Ascending aorta (tissue), 2 donors: ENCODE measurements around the gene ZMYND8. TPM values are rescaled to one million over a fixed set of nuclear protein-coding genes. Genes with fewer than 3 reads are reported as not detected.

Source experiments
- DNase-seq, 2 donors: peaks; one replicate each; pipeline ENCODE4 v3.0.0-alpha.2; 2019; ENCODE audit warnings: low spot score in 2 of 2
- H3K27ac ChIP-seq, 2 donors: fragments of 200-600 bp; sonication (generic); one replicate each; pipeline ENCODE4 v1.5.1; 2016 to 2017; ENCODE audit warnings: mild to moderate bottlenecking in 1 of 2
- H3K27me3 ChIP-seq: fragments of 200-600 bp; sonication (generic); one replicate; pipeline ENCODE4 v1.5.1; 2017
- H3K36me3 ChIP-seq, 2 donors: fragments of 200-600 bp; sonication (generic); one replicate each; pipeline ENCODE4 v1.5.1; 2016
- H3K4me1 ChIP-seq, 2 donors: fragments of 200-600 bp; sonication (generic); one replicate each; pipeline ENCODE4 v1.5.1; 2016 to 2017; ENCODE audit warnings: mild to moderate bottlenecking in 1 of 2
- H3K4me3 ChIP-seq, 2 donors: fragments of 200-600 bp; sonication (generic); one replicate each; pipeline ENCODE4 v1.5.1; 2016 to 2017; ENCODE audit warnings: mild to moderate bottlenecking in 1 of 2
- H3K9me3 ChIP-seq, 2 donors: fragments of 200-600 bp; sonication (generic); one replicate each; pipeline ENCODE4 v1.5.1; 2016
- intact Hi-C: fragments of 100-400 bp; cut with DNase I; formaldehyde crosslinking; loops from one replicate; pipeline ENCODE4 v1.15.1; 2023
- total RNA-seq: library from RNA; depleted of rRNA; stranded (reverse); fragments of >200 nt; gene quantifications from one replicate; pipeline ENCODE4 v1.1.0, GENCODE V29; 2016
- TF ChIP-seq, protein P1 (sequence below), 3 experiments: fragments of 200-600 bp in 2 of 3; fragments of 450-650 bp in 1 of 3; sonication (generic) in 2 of 3; IDR thresholded peaks; one replicate each; pipeline ENCODE4 v1.5.1; 2016 to 2019; ENCODE audit warnings: antibody characterized with exemption in 3 of 3, mild to moderate bottlenecking in 1 of 3, moderate library complexity in 1 of 3

The ZMYND8 gene
- total RNA-seq, 1 donor from 2014 or later = 23.2 TPM

DNA sequence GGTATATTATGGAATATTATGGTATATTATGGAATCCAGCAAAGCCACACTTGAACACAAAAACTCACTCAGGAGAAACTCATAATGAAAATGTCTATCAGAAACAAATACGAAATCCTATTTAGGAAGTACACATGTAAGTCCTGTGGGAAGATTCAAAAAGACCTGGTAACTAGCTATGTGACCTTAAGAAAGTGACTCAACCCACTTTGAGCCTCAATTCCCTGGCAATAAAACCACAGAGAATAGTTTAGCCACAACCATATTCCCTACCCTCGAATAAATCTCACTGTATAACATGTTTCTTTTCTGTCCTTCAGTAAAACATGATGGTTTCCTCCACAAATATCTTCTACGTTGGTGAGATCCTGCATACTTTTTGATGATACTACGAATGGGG is 56.4 kb downstream of the ZMYND8 start:
- Histone ChIP-seq H3K4me3 (no peak overlapping the region), H3K27ac (no peak overlapping the region), H3K9me3 (no peaks in the 10 kb centered on the region), H3K4me1 (peaks cover 0 to 18% of the 10 kb centered on the region in 2 donors), H3K36me3 (peaks cover 2 to 34% of the 10 kb centered on the region in 2 donors), H3K27me3 (no peaks in the 10 kb centered on the region)
- no peak for DNase-seq
- TF ChIP-seq, protein P1, sequence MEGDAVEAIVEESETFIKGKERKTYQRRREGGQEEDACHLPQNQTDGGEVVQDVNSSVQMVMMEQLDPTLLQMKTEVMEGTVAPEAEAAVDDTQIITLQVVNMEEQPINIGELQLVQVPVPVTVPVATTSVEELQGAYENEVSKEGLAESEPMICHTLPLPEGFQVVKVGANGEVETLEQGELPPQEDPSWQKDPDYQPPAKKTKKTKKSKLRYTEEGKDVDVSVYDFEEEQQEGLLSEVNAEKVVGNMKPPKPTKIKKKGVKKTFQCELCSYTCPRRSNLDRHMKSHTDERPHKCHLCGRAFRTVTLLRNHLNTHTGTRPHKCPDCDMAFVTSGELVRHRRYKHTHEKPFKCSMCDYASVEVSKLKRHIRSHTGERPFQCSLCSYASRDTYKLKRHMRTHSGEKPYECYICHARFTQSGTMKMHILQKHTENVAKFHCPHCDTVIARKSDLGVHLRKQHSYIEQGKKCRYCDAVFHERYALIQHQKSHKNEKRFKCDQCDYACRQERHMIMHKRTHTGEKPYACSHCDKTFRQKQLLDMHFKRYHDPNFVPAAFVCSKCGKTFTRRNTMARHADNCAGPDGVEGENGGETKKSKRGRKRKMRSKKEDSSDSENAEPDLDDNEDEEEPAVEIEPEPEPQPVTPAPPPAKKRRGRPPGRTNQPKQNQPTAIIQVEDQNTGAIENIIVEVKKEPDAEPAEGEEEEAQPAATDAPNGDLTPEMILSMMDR (IDR thresholded peaks at IDR 0.05) = no peak
- intact Hi-C loops = no loop called here

DNA sequence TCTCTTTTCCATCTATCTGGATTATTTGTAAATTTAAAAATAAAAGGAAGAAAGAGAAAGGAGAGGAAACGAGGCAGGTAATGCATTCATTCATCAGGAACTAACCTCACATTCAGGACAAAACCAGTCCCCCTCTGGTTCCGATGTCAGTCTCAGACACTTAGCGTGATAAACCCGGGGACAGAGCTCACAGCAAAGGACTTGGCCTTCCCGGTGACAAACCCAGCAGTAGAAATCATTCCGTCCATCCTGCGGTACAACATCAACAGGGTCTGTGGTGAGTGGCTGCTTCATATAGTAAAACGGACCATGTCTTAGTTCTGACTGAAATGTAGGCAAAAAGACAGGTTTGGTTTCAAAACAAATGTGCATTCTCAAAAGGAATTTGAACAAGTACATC is 57.9 kb downstream of the ZMYND8 start:
- Histone ChIP-seq H3K36me3 (peaks cover 6 to 46% of the 10 kb centered on the region in 2 donors), H3K4me3 (no peak overlapping the region), H3K4me1 (peaks cover 0 to 6% of the 10 kb centered on the region in 2 donors), H3K9me3 (no peaks in the 10 kb centered on the region), H3K27me3 (no peaks in the 10 kb centered on the region), H3K27ac (no peak overlapping the region)
- intact Hi-C loops = no loop called here
- TF ChIP-seq, protein P1 (IDR thresholded peaks at IDR 0.05) = no peak
- DNase-seq = peak in 1 of 2 donors; percentile 37

DNA sequence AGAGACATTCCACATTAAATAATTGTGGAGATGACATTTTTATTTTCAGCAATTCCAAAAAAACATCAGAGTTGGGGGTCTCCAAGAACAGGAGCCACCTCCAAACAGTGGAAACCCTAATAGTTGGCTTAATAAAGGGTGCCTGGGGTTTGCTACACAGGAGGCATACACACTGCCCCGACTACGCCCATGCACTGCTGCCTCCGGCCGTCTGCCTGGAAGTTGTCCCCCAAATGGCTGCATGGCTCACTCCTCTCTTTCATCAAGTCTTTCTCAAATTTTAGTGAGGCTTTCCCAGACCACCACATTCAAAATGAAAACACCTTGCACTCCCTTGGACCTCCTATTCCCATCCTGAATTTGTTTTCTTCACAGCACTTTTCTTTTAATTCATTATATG is 58.8 kb downstream of the ZMYND8 start:
- Histone ChIP-seq H3K4me1 (no peaks in the 10 kb centered on the region), H3K27me3 (no peaks in the 10 kb centered on the region), H3K9me3 (no peaks in the 10 kb centered on the region), H3K4me3 (no peak overlapping the region), H3K27ac (no peak overlapping the region), H3K36me3 (peaks cover 8 to 46% of the 10 kb centered on the region in 2 donors)
- TF ChIP-seq, protein P1 (IDR thresholded peaks at IDR 0.05) = no peak
- peak in 1 of 2 donors; percentile 15 for DNase-seq
- intact Hi-C loops = no loop called here

DNA sequence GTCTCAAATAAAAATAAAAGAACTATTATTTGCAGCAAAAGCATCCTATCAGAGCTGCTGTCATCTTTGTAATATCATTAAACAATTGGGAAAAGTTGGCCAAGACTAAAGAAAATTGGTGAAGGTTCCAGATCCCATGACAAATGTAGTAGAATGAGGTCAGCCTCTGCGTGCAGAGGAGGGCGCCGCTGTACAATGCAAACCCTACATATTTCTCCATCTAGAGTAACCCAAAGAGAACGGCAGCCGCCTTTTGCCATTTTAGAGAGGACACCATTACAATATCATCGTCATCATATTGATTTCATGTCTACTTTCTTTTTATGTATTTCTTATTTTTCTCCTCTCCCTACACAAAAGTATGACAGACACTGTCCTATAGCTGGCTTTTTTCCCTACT is 59.5 kb downstream of the ZMYND8 start:
- Histone ChIP-seq H3K27me3 (no peaks in the 10 kb centered on the region), H3K27ac (no peak overlapping the region), H3K4me3 (no peak overlapping the region), H3K4me1 (no peaks in the 10 kb centered on the region), H3K36me3 (peaks cover 8 to 46% of the 10 kb centered on the region in 2 donors), H3K9me3 (no peaks in the 10 kb centered on the region)
- peak in 1 of 2 donors; percentile 31 for DNase-seq
- TF ChIP-seq, protein P1 (IDR thresholded peaks at IDR 0.05) = no peak
- intact Hi-C loops = no loop called here

DNA sequence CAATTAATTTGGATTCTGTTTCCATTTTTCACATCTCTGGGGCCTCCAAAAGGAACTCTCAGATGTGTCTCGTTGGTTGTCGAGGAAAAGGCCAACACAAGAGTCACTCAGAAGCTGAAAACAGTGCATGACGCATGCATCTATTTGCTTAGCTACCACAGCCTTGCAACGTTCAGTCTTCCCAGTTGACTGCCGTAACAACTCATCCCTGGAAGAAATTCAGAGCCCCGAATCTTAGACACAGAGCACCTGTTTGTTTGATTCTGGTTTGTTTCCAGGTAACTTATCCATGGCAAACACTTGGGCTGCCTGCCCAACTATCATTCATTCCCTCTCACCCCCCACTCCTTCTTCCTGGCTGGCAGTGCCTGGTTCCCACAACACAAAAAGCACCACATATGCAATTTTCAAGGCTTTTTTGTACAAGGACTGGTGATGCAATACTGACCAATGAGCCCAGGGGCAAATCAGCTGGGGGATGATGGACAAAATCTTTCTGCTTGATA is 60.5 kb downstream of the ZMYND8 start:
- H3K9me3 ChIP-seq = no peaks in the 10 kb centered on the region
- peaks cover 15 to 55% of the 10 kb centered on the region in 2 donors for H3K36me3 ChIP-seq
- DNase-seq = peak in 1 of 2 donors; percentile 39
- H3K27me3 ChIP-seq = no peaks in the 10 kb centered on the region
- H3K4me3 ChIP-seq = no peak overlapping the region
- TF ChIP-seq, protein P1 (IDR thresholded peaks at IDR 0.05) = no peak
- no peaks in the 10 kb centered on the region for H3K4me1 ChIP-seq
- H3K27ac ChIP-seq = no peak overlapping the region
- intact Hi-C loops = no loop called here
